ENCODE measurements around the gene SHH.

Gene SHH

DNA sequence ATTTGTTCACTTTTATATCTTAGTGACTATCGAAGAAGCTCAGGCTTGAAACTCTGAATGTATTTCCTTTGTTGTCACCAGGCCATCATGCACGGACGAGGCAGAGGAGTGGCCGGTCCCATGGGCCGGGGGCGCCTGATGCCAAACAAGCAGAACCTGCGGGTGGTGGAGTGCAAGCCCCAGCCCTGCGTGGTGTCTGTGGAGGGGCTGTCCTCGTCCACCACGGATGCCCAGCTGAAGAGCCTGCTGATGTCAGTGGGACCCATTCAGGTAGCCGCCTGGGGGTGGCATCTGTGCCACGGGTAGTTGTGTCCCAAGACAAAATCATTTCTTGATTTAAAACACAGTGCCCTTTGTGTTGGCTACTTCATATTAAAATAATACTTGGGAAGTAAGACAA, 45.9 kb downstream of the SHH start:
- H3K27ac ChIP-seq: no peak overlapping the region
- TF ChIP-seq, protein P1, sequence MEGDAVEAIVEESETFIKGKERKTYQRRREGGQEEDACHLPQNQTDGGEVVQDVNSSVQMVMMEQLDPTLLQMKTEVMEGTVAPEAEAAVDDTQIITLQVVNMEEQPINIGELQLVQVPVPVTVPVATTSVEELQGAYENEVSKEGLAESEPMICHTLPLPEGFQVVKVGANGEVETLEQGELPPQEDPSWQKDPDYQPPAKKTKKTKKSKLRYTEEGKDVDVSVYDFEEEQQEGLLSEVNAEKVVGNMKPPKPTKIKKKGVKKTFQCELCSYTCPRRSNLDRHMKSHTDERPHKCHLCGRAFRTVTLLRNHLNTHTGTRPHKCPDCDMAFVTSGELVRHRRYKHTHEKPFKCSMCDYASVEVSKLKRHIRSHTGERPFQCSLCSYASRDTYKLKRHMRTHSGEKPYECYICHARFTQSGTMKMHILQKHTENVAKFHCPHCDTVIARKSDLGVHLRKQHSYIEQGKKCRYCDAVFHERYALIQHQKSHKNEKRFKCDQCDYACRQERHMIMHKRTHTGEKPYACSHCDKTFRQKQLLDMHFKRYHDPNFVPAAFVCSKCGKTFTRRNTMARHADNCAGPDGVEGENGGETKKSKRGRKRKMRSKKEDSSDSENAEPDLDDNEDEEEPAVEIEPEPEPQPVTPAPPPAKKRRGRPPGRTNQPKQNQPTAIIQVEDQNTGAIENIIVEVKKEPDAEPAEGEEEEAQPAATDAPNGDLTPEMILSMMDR (IDR thresholded peaks at IDR 0.05): no peak
- no peak for TF ChIP-seq ZFX (IDR thresholded peaks at IDR 0.05; ENCODE audit: borderline replicate concordance)

DNA sequence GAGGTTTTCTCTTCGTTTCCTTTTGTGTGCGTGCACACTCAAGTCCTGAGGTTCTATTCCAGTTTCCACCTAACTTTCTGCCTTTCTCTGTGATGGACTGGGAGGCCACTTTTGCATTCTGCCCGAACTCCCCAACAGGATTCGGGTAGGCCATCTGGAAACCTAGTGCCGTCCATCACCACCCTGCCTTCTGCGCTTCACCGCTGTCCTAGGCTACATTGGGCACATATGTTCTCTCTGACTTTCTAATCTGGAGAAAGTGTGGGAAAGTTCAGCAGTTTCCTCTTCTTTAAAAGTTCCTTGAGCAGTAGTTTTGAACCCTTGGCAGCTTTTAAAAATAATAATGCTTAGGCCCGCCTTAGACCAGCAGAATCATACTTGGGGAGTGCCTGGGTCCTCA, 46.8 kb downstream of the SHH start:
- no peak overlapping the region for H3K27ac ChIP-seq
- TF ChIP-seq, protein P1 (IDR thresholded peaks at IDR 0.05): no peak
- TF ChIP-seq ZFX (IDR thresholded peaks at IDR 0.05; ENCODE audit: borderline replicate concordance): no peak

DNA sequence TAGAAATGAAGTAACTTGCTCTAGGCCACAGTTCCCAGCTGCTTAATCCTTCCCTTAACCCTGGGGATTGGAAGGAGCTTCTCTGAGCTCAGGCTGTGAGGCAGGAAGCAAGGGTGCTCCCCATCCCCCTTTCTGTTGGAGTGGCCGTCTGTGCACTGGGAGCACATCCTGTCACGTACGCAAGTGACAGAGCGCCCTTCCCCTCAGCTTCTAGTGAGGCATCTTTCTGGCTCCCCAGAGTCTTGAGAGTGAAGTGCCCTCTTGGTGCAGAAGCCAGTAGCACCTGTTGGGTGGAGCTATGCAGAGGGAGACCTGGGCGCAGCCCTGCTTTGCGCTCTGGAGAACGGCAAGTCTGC, 47.8 kb downstream of the SHH start:
- no peak overlapping the region for H3K27ac ChIP-seq
- no peak for TF ChIP-seq ZFX (IDR thresholded peaks at IDR 0.05; ENCODE audit: borderline replicate concordance)
- TF ChIP-seq, protein P1 (IDR thresholded peaks at IDR 0.05): no peak

DNA sequence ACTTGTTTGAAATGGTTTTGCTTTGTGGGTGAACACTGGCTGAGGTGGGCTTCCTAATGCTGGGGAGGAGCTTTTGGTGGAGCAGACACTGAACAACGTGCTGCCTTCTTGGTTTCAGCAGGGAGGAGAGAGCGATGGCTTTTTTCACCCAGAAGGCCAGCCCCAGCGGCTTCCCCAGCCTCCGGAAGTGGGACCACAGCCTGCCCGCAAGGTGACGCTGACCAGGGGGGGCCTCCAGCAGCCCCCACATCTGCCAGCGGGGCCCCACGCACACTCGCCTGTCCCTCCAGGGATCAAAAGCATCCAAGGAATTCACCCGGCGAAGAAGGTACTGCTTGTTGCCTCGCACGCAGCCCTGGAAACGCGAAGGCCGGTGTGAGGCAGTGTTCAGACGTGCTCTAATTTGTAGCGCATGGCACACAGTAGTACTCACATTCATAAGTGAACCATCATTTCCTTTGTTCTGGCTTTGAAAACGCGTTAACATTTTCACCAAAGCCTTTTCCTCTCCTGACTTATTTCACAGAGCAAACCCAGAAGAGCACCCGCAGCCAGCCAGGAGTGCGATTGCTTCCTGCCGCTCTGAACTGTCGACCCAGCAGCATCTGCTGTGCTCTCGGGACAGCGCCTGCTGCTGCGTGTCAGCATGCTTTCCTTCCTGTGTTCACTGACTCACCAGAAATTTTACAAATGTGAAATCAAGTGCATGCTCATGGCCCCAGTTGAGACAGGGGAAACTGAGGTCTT, 48.4 kb downstream of the SHH start:
- no peak overlapping the region for H3K27ac ChIP-seq
- TF ChIP-seq, protein P1 (IDR thresholded peaks at IDR 0.05): no peak
- TF ChIP-seq ZFX (IDR thresholded peaks at IDR 0.05; ENCODE audit: borderline replicate concordance): no peak

DNA sequence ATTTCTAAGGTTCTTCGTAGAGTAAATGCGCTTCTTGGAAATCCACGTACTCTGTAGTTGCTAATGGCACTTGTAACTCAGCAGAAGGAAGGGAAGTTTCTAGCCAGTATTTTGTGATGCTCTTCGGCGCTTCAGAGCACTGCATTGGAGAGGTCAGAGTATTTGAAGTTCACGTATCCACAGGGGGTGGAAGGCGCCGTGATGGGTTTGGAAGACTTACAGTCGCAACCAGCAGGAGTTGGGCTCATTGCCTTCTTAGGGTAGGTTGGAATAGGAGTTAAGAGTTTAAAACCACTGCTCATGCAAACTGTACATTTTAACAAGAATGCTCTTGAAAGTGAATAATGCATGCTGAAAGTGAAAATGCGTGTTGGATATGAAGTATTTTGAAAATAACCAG, 49.1 kb downstream of the SHH start:
- TF ChIP-seq ZFX (IDR thresholded peaks at IDR 0.05; ENCODE audit: borderline replicate concordance): no peak
- TF ChIP-seq, protein P1 (IDR thresholded peaks at IDR 0.05): no peak
- no peak overlapping the region for H3K27ac ChIP-seq

DNA sequence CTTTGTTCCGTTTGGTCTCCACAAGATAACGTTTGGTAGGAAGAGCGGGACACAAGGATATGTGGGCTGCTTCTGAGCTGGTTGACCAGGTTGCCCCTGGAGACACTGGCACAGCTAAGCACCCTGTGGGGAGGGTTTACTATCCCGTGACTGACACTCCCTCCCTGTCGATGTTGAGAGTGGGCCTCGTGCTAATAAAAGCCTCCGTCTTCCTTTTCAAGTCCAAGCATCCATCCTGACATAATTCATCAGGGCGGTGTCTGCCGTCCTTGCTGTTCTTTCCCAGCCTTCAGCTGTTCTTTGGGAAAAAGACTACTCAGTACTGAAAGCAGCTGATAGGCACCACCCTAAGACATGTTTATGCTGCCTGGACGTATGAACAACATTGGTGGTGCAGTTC, 49.6 kb downstream of the SHH start:
- H3K27ac ChIP-seq: no peak overlapping the region
- TF ChIP-seq ZFX (IDR thresholded peaks at IDR 0.05; ENCODE audit: borderline replicate concordance): no peak
- TF ChIP-seq, protein P1 (IDR thresholded peaks at IDR 0.05): no peak

DNA sequence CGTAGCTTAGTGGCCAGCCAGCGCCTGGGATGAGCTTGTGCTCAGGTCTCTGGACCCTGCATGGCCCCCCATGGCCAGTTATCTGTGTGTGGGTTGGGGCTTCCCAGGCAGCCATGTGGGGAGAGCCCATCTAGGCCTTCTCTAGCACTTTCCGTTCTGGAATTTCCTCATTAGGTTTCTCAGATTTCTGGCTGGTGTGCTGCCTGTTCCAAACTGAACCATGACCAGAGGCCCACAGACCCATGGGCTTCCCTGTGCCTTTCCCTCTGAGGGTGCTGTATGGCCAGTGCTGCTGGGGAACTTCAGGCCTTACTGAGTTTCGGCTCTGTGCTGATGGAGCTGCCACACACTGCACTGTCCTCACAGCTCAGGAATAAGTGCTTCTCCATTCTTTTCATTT, 50.2 kb downstream of the SHH start:
- no peak for TF ChIP-seq ZFX (IDR thresholded peaks at IDR 0.05; ENCODE audit: borderline replicate concordance)
- TF ChIP-seq, protein P1 (IDR thresholded peaks at IDR 0.05): no peak
- no peak overlapping the region for H3K27ac ChIP-seq
